Loucy (cell line): ENCODE results near the gene CCL7.

Source experiments
- EZH2phosphoT487 ChIP-seq: fragments of 200-600 bp; IDR thresholded peaks from 2 replicates; pipeline ENCODE4 v1.6.1; 2018; ENCODE audit warnings: antibody characterized with exemption, mild to moderate bottlenecking, moderate library complexity, borderline replicate concordance
- TF ChIP-seq, protein P1 (sequence below): fragments of 200-600 bp; sonication (generic); conservative IDR thresholded peaks from 2 replicates; pipeline ENCODE4 v1.5.1; 2014; ENCODE audit warnings: mild to moderate bottlenecking, antibody characterized with exemption, low read length

DNA sequence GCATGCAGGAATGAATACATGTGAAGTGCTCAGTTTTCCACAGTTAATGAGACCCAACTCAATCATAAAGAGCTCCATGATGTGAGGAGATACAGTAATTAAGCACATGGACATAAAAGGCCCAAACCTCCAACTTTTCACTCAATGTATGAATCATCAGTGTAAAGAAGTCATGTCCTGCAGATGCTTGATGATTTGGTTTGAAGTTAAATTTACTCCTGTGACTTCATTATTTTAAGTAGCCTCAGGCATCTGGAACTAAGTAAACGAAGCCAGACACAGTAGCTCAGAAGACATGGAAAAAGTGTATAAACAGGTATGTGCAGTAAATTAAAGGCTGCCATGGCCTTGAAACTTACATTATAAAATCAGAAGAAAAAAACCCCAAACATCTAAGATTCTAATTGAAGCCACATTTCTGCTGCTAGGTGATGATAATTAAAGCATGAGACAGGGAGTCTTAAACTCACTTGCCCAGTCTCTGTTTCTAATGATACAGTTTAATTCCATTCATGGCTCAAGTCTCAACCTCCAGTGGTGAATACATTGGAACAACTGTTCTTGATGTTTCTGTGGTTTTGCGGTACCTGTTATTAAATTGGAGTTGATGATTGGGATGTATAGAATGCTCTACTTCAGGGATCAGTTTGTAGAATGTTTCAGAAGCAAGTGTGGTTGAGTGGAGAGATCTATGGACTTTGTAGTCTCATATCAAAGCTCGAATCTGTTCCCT lies 43.8 kb upstream of the CCL7 start:
- TF ChIP-seq, protein P1, sequence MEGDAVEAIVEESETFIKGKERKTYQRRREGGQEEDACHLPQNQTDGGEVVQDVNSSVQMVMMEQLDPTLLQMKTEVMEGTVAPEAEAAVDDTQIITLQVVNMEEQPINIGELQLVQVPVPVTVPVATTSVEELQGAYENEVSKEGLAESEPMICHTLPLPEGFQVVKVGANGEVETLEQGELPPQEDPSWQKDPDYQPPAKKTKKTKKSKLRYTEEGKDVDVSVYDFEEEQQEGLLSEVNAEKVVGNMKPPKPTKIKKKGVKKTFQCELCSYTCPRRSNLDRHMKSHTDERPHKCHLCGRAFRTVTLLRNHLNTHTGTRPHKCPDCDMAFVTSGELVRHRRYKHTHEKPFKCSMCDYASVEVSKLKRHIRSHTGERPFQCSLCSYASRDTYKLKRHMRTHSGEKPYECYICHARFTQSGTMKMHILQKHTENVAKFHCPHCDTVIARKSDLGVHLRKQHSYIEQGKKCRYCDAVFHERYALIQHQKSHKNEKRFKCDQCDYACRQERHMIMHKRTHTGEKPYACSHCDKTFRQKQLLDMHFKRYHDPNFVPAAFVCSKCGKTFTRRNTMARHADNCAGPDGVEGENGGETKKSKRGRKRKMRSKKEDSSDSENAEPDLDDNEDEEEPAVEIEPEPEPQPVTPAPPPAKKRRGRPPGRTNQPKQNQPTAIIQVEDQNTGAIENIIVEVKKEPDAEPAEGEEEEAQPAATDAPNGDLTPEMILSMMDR: no peak
- no peak for TF ChIP-seq EZH2phosphoT487
